Subcutaneous preadipocyte (primary cell): ENCODE data around the gene ZNF529. TPM values are rescaled to one million over a fixed set of nuclear protein-coding genes. Genes with fewer than 3 reads are reported as not detected.

ENCODE experiments used
- total RNA-seq: library from RNA; depleted of rRNA; stranded (reverse); fragments of >200 nt; gene quantifications from 2 replicates; pipeline ENCODE4 v1.2.3, GENCODE V29; 2012

Gene ZNF529
- 7.3 and 8.0 TPM in 2 replicates for total RNA-seq

GRCh38 chr19:36573020-36573894 lies at the start of gene ZNF529:
TSS of gene ZNF529 (minus strand) at chr19:36573292. CDS start at chr19:36572346, 946 bp downstream.

GRCh38 chr19:36605101-36605876 lies 32.2 kb upstream of the ZNF529 start, which contains the start of gene ZNF382:
TSS of gene ZNF382 (plus strand) at chr19:36605313. CDS start at chr19:36609915, 4,602 bp downstream.

DNA sequence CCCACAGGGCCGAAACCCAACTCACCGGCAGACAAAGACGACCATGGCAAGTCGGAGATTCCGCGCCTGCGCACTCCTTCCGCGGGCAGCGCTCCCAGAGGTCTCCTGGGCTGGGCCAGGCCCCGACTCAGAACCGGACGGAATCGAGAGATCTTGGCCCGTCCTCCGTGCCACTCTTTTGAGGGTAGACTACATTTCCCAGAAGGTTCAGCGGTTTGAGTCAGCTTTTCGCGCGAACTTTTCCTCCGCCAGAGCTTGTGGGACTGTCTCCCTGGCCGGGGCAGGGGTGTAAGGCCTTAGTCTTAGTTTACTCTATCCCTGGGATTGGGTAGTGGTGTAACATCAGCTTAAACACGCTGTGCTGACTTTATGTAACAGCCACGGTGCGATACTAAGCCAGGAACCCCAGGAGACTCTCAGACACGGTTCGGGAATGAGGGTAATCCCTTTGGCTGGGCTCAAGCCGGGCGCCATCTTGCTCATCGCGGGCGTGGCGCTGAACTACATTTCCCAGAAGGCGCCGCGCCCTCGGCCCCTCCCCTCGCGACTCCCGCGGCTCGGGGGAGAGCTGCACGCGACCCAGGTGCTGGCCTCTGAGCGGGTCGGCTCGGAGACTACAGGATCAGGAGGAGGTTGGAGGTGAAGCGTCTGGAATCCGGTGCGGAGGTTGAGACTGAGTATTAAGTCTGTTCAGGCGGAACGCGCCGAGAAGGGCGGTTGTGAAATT lies 44.7 kb downstream of the ZNF529 start, which contains the start of gene ZNF260:
Gene ZNF260, minus strand, starts transcription at position 78 of the 727 bp plus-strand sequence. CDS start 13,033 bp downstream, outside the sequence.

Other genes starting within 250 kb of the ZNF529 start
- gene ZFP14, start 194.1 kb downstream of the ZNF529 start, total RNA-seq: 1.1 and 1.8 TPM in 2 replicates
- 4.8 and 5.5 TPM in 2 replicates for gene ZFP82, start 154.6 kb downstream of the ZNF529 start, total RNA-seq
- gene ZNF566, start 83.7 kb downstream of the ZNF529 start, total RNA-seq: 9.2 and 10.3 TPM in 2 replicates
- 9.6 and 13.9 TPM in 2 replicates for gene ZNF260, start 45.0 kb downstream of the ZNF529 start, total RNA-seq
- 2.2 and 2.7 TPM in 2 replicates for gene ZNF382, start 32.0 kb upstream of the ZNF529 start, total RNA-seq
- 6.3 and 6.6 TPM in 2 replicates for gene ZNF461, start 93.5 kb upstream of the ZNF529 start, total RNA-seq
- gene ZNF567, start 114.3 kb upstream of the ZNF529 start, total RNA-seq: 3.3 and 5.1 TPM in 2 replicates
- gene ZNF850, start 199.5 kb upstream of the ZNF529 start, total RNA-seq: 2.0 and 2.6 TPM in 2 replicates